HEK293 (cell line): Measurements from ENCODE around the gene MFGE8.

ENCODE experiments used
- EGR2 ChIP-seq: fragments of 450-650 bp; formaldehyde crosslinking; IDR thresholded peaks from 2 replicates; pipeline ENCODE4 v1.5.1; 2016; ENCODE audit warnings: low read depth, missing biosample characterization, missing genetic modification characterization
- MEIS1 ChIP-seq: sonication (generic); formaldehyde crosslinking; IDR thresholded peaks from 2 replicates; pipeline ENCODE4 v1.8.1; 2022; ENCODE audit warnings: missing genetic modification reagents, mild to moderate bottlenecking, borderline replicate concordance
- ZBTB21 ChIP-seq: fragments of 450-650 bp; formaldehyde crosslinking; IDR thresholded peaks from 2 replicates; pipeline ENCODE4 v1.5.1; 2017; ENCODE audit warnings: missing biosample characterization, missing genetic modification characterization
- ZNF266 ChIP-seq: fragments of 450-650 bp; formaldehyde crosslinking; IDR thresholded peaks from 2 replicates; pipeline ENCODE4 v1.5.1; 2016; ENCODE audit warnings: missing biosample characterization, missing genetic modification characterization, low read depth
- ZNF341 ChIP-seq: fragments of 450-650 bp; formaldehyde crosslinking; IDR thresholded peaks from 2 replicates; pipeline ENCODE4; 2016; ENCODE audit warnings: low read depth, missing biosample characterization, missing genetic modification characterization
- ZNF426 ChIP-seq: fragments of 450-650 bp; formaldehyde crosslinking; IDR thresholded peaks from 2 replicates; pipeline ENCODE4 v1.5.1; 2017; ENCODE audit warnings: missing biosample characterization, missing genetic modification characterization, mild to moderate bottlenecking, inconsistent platforms, moderate library complexity
- ZNF654 ChIP-seq: fragments of 450-650 bp; formaldehyde crosslinking; IDR thresholded peaks from 2 replicates; pipeline ENCODE4 v1.5.1; 2016; ENCODE audit warnings: low read depth, missing biosample characterization, missing genetic modification characterization
- ZNF701 ChIP-seq: fragments of 450-650 bp; formaldehyde crosslinking; IDR thresholded peaks from 2 replicates; pipeline ENCODE4 v1.5.1; 2016; ENCODE audit warnings: missing biosample characterization, missing genetic modification characterization
- ZNF707 ChIP-seq: fragments of 450-650 bp; formaldehyde crosslinking; IDR thresholded peaks from 2 replicates; pipeline ENCODE4 v1.5.1; 2016; ENCODE audit warnings: missing biosample characterization, missing genetic modification characterization
- TF ChIP-seq, protein P1 (sequence below): fragments of 450-650 bp; formaldehyde crosslinking; IDR thresholded peaks from 2 replicates; pipeline ENCODE4 v1.5.1; 2016; ENCODE audit warnings: missing biosample characterization, missing genetic modification characterization
- TF ChIP-seq, protein P2 (sequence below): fragments of 450-650 bp; formaldehyde crosslinking; IDR thresholded peaks from 2 replicates; pipeline ENCODE4 v1.5.1; 2017; ENCODE audit warnings: missing biosample characterization, missing genetic modification characterization
- TF ChIP-seq, protein P3 (sequence below): fragments of 450-650 bp; IDR thresholded peaks from 2 replicates; pipeline ENCODE4 v1.5.1; 2018; ENCODE audit warnings: missing biosample characterization, mild to moderate bottlenecking, missing genetic modification characterization
- TF ChIP-seq, protein P4 (sequence below): fragments of 450-650 bp; formaldehyde crosslinking; IDR thresholded peaks from 2 replicates; pipeline ENCODE4 v1.5.1; 2016; ENCODE audit warnings: missing biosample characterization, missing genetic modification characterization, borderline replicate concordance

DNA sequence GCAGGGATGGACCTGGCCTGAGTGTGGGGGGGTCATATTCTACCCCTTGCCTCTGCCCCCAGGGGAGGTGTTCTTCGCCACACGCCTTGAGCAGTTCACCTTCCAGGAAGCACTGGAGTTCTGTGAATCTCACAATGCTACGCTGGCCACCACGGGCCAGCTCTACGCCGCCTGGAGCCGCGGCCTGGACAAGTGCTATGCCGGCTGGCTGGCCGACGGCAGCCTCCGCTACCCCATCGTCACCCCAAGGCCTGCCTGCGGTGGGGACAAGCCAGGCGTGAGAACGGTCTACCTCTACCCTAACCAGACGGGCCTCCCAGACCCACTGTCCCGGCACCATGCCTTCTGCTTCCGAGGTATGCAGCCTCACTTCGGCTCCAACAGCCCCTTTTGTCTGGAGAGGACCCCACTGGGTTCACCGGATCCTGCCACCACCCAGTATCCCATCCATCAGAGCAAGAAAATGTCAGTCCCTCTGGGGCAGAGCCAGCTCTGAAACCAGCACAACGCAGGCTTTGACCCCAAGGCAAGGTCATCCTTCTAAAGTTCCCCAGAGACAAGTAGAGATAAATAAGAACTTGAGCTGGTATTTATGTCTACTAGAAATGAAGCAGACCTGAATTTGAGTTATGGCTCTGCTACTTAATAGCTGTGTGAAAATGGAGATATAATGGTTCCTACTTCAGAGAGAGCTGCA is 63.7 kb downstream of the MFGE8 start:
- TF ChIP-seq ZNF701 (tag by site-specific recombination) (no peak), EGR2 (tag by site-specific recombination) (no peak), ZNF707 (tag by site-specific recombination) (no peak), MEIS1 (CRISPR knock-in tag) (no peak), ZBTB21 (tag by site-specific recombination) (no peak), ZNF266 (tag by site-specific recombination) (no peak), ZNF426 (tag by site-specific recombination) (no peak), ZNF654 (tag by site-specific recombination) (no peak), ZNF341 (tag by site-specific recombination) (no peak)
- TF ChIP-seq, protein P1, sequence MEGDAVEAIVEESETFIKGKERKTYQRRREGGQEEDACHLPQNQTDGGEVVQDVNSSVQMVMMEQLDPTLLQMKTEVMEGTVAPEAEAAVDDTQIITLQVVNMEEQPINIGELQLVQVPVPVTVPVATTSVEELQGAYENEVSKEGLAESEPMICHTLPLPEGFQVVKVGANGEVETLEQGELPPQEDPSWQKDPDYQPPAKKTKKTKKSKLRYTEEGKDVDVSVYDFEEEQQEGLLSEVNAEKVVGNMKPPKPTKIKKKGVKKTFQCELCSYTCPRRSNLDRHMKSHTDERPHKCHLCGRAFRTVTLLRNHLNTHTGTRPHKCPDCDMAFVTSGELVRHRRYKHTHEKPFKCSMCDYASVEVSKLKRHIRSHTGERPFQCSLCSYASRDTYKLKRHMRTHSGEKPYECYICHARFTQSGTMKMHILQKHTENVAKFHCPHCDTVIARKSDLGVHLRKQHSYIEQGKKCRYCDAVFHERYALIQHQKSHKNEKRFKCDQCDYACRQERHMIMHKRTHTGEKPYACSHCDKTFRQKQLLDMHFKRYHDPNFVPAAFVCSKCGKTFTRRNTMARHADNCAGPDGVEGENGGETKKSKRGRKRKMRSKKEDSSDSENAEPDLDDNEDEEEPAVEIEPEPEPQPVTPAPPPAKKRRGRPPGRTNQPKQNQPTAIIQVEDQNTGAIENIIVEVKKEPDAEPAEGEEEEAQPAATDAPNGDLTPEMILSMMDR (tag by site-specific recombination): no peak
- TF ChIP-seq, protein P2, sequence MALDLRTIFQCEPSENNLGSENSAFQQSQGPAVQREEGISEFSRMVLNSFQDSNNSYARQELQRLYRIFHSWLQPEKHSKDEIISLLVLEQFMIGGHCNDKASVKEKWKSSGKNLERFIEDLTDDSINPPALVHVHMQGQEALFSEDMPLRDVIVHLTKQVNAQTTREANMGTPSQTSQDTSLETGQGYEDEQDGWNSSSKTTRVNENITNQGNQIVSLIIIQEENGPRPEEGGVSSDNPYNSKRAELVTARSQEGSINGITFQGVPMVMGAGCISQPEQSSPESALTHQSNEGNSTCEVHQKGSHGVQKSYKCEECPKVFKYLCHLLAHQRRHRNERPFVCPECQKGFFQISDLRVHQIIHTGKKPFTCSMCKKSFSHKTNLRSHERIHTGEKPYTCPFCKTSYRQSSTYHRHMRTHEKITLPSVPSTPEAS: no peak
- TF ChIP-seq, protein P3, sequence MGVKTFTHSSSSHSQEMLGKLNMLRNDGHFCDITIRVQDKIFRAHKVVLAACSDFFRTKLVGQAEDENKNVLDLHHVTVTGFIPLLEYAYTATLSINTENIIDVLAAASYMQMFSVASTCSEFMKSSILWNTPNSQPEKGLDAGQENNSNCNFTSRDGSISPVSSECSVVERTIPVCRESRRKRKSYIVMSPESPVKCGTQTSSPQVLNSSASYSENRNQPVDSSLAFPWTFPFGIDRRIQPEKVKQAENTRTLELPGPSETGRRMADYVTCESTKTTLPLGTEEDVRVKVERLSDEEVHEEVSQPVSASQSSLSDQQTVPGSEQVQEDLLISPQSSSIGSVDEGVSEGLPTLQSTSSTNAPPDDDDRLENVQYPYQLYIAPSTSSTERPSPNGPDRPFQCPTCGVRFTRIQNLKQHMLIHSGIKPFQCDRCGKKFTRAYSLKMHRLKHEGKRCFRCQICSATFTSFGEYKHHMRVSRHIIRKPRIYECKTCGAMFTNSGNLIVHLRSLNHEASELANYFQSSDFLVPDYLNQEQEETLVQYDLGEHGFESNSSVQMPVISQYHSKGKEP (tag by site-specific recombination): no peak
- TF ChIP-seq, protein P4, sequence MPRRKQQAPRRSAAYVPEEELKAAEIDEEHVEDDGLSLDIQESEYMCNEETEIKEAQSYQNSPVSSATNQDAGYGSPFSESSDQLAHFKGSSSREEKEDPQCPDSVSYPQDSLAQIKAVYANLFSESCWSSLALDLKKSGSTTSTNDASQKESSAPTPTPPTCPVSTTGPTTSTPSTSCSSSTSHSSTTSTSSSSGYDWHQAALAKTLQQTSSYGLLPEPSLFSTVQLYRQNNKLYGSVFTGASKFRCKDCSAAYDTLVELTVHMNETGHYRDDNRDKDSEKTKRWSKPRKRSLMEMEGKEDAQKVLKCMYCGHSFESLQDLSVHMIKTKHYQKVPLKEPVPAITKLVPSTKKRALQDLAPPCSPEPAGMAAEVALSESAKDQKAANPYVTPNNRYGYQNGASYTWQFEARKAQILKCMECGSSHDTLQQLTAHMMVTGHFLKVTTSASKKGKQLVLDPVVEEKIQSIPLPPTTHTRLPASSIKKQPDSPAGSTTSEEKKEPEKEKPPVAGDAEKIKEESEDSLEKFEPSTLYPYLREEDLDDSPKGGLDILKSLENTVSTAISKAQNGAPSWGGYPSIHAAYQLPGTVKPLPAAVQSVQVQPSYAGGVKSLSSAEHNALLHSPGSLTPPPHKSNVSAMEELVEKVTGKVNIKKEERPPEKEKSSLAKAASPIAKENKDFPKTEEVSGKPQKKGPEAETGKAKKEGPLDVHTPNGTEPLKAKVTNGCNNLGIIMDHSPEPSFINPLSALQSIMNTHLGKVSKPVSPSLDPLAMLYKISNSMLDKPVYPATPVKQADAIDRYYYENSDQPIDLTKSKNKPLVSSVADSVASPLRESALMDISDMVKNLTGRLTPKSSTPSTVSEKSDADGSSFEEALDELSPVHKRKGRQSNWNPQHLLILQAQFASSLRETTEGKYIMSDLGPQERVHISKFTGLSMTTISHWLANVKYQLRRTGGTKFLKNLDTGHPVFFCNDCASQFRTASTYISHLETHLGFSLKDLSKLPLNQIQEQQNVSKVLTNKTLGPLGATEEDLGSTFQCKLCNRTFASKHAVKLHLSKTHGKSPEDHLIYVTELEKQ (tag by site-specific recombination): no peak
